Measurements from ENCODE around the gene ZC3H10.

DNA sequence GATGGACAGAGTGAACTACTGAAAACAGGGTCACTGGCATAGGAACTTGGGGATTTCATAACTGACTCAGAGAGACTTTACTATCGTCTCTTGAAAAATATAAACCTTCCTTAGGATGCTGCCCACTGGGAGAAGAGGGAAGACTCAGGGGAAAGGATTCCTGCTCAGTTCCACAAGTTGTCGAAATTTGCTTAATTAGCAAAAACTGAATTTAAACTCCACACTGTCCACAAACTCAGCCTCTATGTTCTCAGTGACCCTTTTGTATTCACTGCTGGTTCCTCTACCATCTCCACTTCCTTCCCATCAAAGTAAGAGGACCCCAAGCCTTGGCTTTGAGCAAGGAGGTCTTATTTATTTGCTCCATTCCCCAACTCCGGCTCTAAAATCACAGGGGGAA, 27.2 kb downstream of the ZC3H10 start:
- TF ChIP-seq CTCF (IDR thresholded peaks at IDR 0.05; ENCODE audit: low read depth, low read length, poor library complexity, severe bottlenecking) (no peak), EZH2phosphoT487 (IDR thresholded peaks at IDR 0.05; ENCODE audit: borderline replicate concordance, low read length) (no peak)
